Mesendoderm (in vitro differentiated cells): ENCODE data around the gene TULP1.
A peak's percentile ranks its signal among the peaks of the same experiment; 100 is the strongest.

ENCODE experiments used
- DNase-seq: peaks from one replicate; pipeline ENCODE4 v3.0.0; 2013
- H2AK5ac ChIP-seq: 2 replicates; pipeline ENCODE4 v1.6.1; 2013; ENCODE audit warnings: low read length, inconsistent platforms
- H2BK120ac ChIP-seq: 2 replicates; pipeline ENCODE4 v1.6.1; 2013; ENCODE audit warnings: low read depth, mild to moderate bottlenecking, low read length, moderate library complexity, mixed read lengths
- H2BK15ac ChIP-seq: replicated peaks from 2 replicates; pipeline ENCODE4 v1.6.1; 2013; ENCODE audit warnings: low read depth, mild to moderate bottlenecking, moderate library complexity
- H2BK5ac ChIP-seq: 2 replicates; pipeline ENCODE4 v1.6.1; 2013; ENCODE audit warnings: low read length, inconsistent platforms
- H3K18ac ChIP-seq: 2 replicates; pipeline ENCODE4 v1.6.1; 2013; ENCODE audit warnings: mild to moderate bottlenecking, low read length, mixed read lengths
- H3K23ac ChIP-seq: one replicate; pipeline ENCODE4 v1.6.1; 2013; ENCODE audit warnings: low read length
- H3K27ac ChIP-seq: 2 replicates; pipeline ENCODE4 v1.5.1; 2013; ENCODE audit warnings: low read depth, mild to moderate bottlenecking, inconsistent platforms, low read length, moderate library complexity
- H3K27me3 ChIP-seq: 2 replicates; pipeline ENCODE4 v1.6.1; 2013; ENCODE audit warnings: low read length, control low read depth, mild to moderate bottlenecking, inconsistent platforms; ENCODE audit not compliant: insufficient read depth, poor library complexity
- H3K36me3 ChIP-seq: 2 replicates; pipeline ENCODE4 v1.6.1; 2013; ENCODE audit warnings: low read length, inconsistent platforms; ENCODE audit not compliant: control insufficient read depth, insufficient read depth
- H3K4ac ChIP-seq: one replicate; pipeline ENCODE4 v1.6.1; 2013; ENCODE audit warnings: low read depth, mild to moderate bottlenecking, low read length, moderate library complexity
- H3K4me1 ChIP-seq: 2 replicates; pipeline ENCODE4 v1.6.1; 2013; ENCODE audit warnings: low read depth, low read length, inconsistent platforms; ENCODE audit not compliant: control insufficient read depth
- H3K4me2 ChIP-seq: 2 replicates; pipeline ENCODE4 v1.6.1; 2013; ENCODE audit warnings: low read length
- H3K4me3 ChIP-seq: 2 replicates; pipeline ENCODE4 v1.5.1; 2013; ENCODE audit warnings: mild to moderate bottlenecking, low read length
- H3K56ac ChIP-seq: one replicate; pipeline ENCODE4 v1.6.1; 2013; ENCODE audit warnings: low read length
- H3K79me1 ChIP-seq: 2 replicates; pipeline ENCODE4 v1.6.1; 2013; ENCODE audit warnings: low read length, inconsistent platforms
- H3K79me2 ChIP-seq: 2 replicates; pipeline ENCODE4 v1.6.1; 2013; ENCODE audit warnings: mild to moderate bottlenecking, low read length; ENCODE audit not compliant: control insufficient read depth, insufficient read depth
- H3K9ac ChIP-seq: 2 replicates; pipeline ENCODE4 v1.6.1; 2013; ENCODE audit warnings: low read length, inconsistent platforms
- H4K5ac ChIP-seq: one replicate; pipeline ENCODE4 v1.6.1; 2013; ENCODE audit warnings: low read length
- H4K8ac ChIP-seq: one replicate; pipeline ENCODE4 v1.6.1; 2013; ENCODE audit warnings: low read depth, mild to moderate bottlenecking, control low read depth, low read length, moderate library complexity
- WGBS: extraction: QIAGEN DNeasy Blood & Tissue Kit; methylation state at CpG from one replicate; pipeline ENCODE4 v1.1.7; 2013; ENCODE audit warnings: low lambda C conversion rate, missing lambda C conversion rate; ENCODE audit not compliant: insufficient coverage; ENCODE audit errors: extremely low coverage; 5-methylcytosine and 5-hydroxymethylcytosine counted together

The TULP1 gene

GRCh38 chr6:35492258-35492973 lies 20.3 kb downstream of the TULP1 start:
- Histone ChIP-seq H3K23ac (no peak overlapping the region), H3K79me1 (peaks cover 23% of the 10 kb centered on the region), H4K5ac (no peak overlapping the region), H3K79me2 (peaks cover 65% of the 10 kb centered on the region), H3K56ac (peak overlapping the region; percentile 97), H2BK120ac (no peak overlapping the region), H3K36me3 (no peaks in the 10 kb centered on the region), H2AK5ac (no peak overlapping the region), H4K8ac (no peak overlapping the region), H3K9ac (peak overlapping the region; percentile 80), H2BK15ac (no peak overlapping the region), H2BK5ac (peak overlapping the region; percentile 29), H3K27ac (peak overlapping the region; percentile 74), H3K4me1 (peaks cover 45% of the 10 kb centered on the region), H3K18ac (peak overlapping the region; percentile 65), H3K4ac (peak overlapping the region; percentile 93), H3K4me3 (no peak overlapping the region), H3K4me2 (peak overlapping the region; percentile 28), H3K27me3 (no peaks in the 10 kb centered on the region)
- no CpG with 5 or more reads among the region's 7 CpGs for WGBS
- DNase-seq = no peak

DNA sequence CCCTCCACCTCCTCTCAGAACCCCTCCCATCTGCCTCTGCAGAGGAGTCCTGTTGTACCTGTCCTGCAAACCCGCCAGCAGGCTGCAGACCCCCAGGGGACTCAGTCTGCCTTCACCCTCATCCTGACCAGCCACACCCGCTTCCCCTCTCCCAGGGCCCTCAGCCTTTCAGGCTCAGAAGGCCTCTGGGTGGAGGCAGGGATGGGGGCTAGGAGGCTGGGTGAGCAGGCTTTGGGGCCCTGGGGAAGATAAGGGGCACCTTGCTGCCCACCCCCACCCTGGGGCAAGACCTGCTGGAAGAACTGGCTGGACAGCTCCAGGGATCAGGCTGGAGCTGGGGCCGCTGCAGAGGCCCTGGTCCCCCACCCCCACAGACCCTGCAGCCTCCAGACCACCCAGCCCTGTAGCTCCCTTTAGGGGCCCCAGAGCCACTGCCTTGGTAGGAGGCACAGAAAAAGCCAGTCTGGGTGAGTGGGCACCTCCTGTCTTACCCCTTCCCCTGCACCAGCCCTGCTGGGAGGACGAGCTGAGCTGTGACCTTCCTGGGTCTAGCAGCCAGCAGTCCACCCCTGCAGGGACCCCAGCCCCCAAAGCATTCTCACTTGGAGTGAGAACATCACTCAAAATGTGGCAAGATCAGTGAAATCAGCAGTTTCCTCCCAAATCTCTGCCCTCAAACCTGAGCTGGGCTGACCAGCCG lies 21.0 kb downstream of the TULP1 start:
- Histone ChIP-seq H3K4me3 (no peak overlapping the region), H3K4me2 (peak overlapping the region; percentile 44), H3K79me2 (peaks cover 69% of the 10 kb centered on the region), H2BK5ac (peak overlapping the region; percentile 98), H3K23ac (peak overlapping the region; percentile 30), H3K27ac (peak overlapping the region; percentile 74), H2BK120ac (peak overlapping the region; percentile 5), H3K9ac (peak overlapping the region; percentile 80), H3K4me1 (peaks cover 45% of the 10 kb centered on the region), H4K8ac (no peak overlapping the region), H2BK15ac (no peak overlapping the region), H3K36me3 (no peaks in the 10 kb centered on the region), H3K27me3 (no peaks in the 10 kb centered on the region), H4K5ac (no peak overlapping the region), H3K18ac (peak overlapping the region; percentile 65), H3K79me1 (peaks cover 23% of the 10 kb centered on the region), H3K4ac (peak overlapping the region; percentile 93), H3K56ac (peak overlapping the region; percentile 97), H2AK5ac (peak overlapping the region; percentile 78)
- DNase-seq = no peak
- WGBS = no CpG with 5 or more reads among the region's 5 CpGs

GRCh38 chr6:35490821-35491557 lies 21.7 kb downstream of the TULP1 start:
- Histone ChIP-seq H4K8ac (no peak overlapping the region), H3K4me3 (no peak overlapping the region), H3K4ac (peak overlapping the region; percentile 93), H3K23ac (peak overlapping the region; percentile 90), H3K4me1 (peaks cover 48% of the 10 kb centered on the region), H3K56ac (peak overlapping the region; percentile 97), H4K5ac (no peak overlapping the region), H3K79me2 (peaks cover 66% of the 10 kb centered on the region), H3K9ac (peak overlapping the region; percentile 80), H3K18ac (peak overlapping the region; percentile 65), H2BK15ac (no peak overlapping the region), H2BK5ac (peak overlapping the region; percentile 98), H3K79me1 (peaks cover 23% of the 10 kb centered on the region), H3K27me3 (no peaks in the 10 kb centered on the region), H3K36me3 (no peaks in the 10 kb centered on the region), H2BK120ac (peak overlapping the region; percentile 5), H2AK5ac (peak overlapping the region; percentile 78), H3K27ac (peak overlapping the region; percentile 74), H3K4me2 (peak overlapping the region; percentile 81)
- WGBS = no CpG with 5 or more reads among the region's 8 CpGs
- DNase-seq = no peak

- Histone ChIP-seq H3K23ac (peak overlapping the region; percentile 90), H2BK120ac (peak overlapping the region; percentile 2), H3K4me1 (peaks cover 55% of the 10 kb centered on the region), H3K9ac (peak overlapping the region; percentile 80), H2BK5ac (peak overlapping the region; percentile 98), H3K4ac (peak overlapping the region; percentile 39), H3K4me2 (peak overlapping the region; percentile 81), H3K79me1 (peaks cover 22% of the 10 kb centered on the region), H3K27me3 (no peaks in the 10 kb centered on the region), H3K27ac (peak overlapping the region; percentile 74), H2BK15ac (no peak overlapping the region), H3K56ac (peak overlapping the region; percentile 97), H3K18ac (peak overlapping the region; percentile 19), H3K4me3 (no peak overlapping the region), H4K8ac (no peak overlapping the region), H2AK5ac (peak overlapping the region; percentile 76), H4K5ac (no peak overlapping the region), H3K79me2 (peaks cover 58% of the 10 kb centered on the region), H3K36me3 (no peaks in the 10 kb centered on the region)
- WGBS = no CpG with 5 or more reads among the region's 28 CpGs
- DNase-seq = peak; percentile 93
Measured at GRCh38 chr6:35489995-35490791, 22.5 kb downstream of the TULP1 start.

DNA sequence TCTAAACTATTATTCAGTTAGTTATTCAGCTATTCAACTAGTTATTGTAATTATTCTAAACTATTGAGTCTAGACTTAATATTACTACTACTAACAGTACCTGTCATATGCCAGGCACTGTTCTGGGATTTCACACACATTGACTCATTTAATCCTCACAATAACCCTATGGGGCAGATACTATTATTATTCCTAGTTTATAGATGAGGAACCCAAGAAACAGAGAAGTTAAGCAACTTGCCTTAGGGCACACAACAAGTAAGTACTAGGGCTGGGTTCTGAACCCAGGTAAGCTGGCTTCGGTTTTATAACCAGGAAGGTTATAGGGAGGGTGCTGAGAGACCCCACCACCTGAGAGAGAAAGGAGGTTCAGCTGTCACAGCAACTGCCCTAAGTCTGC lies 23.6 kb downstream of the TULP1 start:
- Histone ChIP-seq H2AK5ac (no peak overlapping the region), H3K79me2 (peaks cover 49% of the 10 kb centered on the region), H3K36me3 (no peaks in the 10 kb centered on the region), H3K23ac (no peak overlapping the region), H4K8ac (no peak overlapping the region), H3K27ac (peak overlapping the region; percentile 68), H3K4me2 (no peak overlapping the region), H3K27me3 (no peaks in the 10 kb centered on the region), H3K4me1 (peaks cover 59% of the 10 kb centered on the region), H3K79me1 (peaks cover 24% of the 10 kb centered on the region), H3K4ac (peak overlapping the region; percentile 44), H2BK120ac (peak overlapping the region; percentile 62), H3K18ac (no peak overlapping the region), H3K56ac (peak overlapping the region; percentile 71), H2BK5ac (no peak overlapping the region), H2BK15ac (no peak overlapping the region), H4K5ac (no peak overlapping the region), H3K9ac (no peak overlapping the region), H3K4me3 (no peak overlapping the region)
- no CpG with 5 or more reads among the region's 1 CpG for WGBS
- DNase-seq = no peak
